NT2/D1 (cell line): ENCODE results near the gene PRKG1.

Experiments
- SUZ12 ChIP-seq: IDR thresholded peaks from 2 replicates; pipeline ENCODE4 v1.6.1; 2011; ENCODE audit not compliant: insufficient read length, insufficient read depth; ENCODE audit errors: extremely low read depth
- YY1 ChIP-seq: IDR thresholded peaks from 2 replicates; pipeline ENCODE4 v1.6.1; 2011; ENCODE audit not compliant: insufficient read length, insufficient read depth
- ZNF274 ChIP-seq: IDR thresholded peaks from 2 replicates; pipeline ENCODE4 v1.6.1; 2011; ENCODE audit warnings: mild to moderate bottlenecking, low read depth, low read length

- TF ChIP-seq YY1, result no peak
- no peak for TF ChIP-seq ZNF274
- no peak for TF ChIP-seq SUZ12
Measured at GRCh38 chr10:52187521-52188258, 1113.4 kb downstream of the PRKG1 start.
